Peyer's patch (tissue), 4 donors: ENCODE measurements around the gene ABL1.

ENCODE experiments used
- CTCF ChIP-seq, 6 experiments: fragments of 450-650 bp in 4 of 6; fragments of 200-600 bp in 2 of 6; sonication (generic) in 1 of 6; IDR thresholded peaks; one replicate each; pipeline ENCODE4 v1.5.1; 2017 to 2019; ENCODE audit warnings: antibody characterized with exemption in 6 of 6, mild to moderate bottlenecking in 3 of 6, moderate library complexity in 1 of 6
- POLR2A ChIP-seq, 2 donors: fragments of 450-650 bp; IDR thresholded peaks; one replicate each; pipeline ENCODE4 v1.5.1; 2017; ENCODE audit warnings: antibody characterized with exemption in 2 of 2, mild to moderate bottlenecking in 2 of 2, moderate library complexity in 2 of 2

DNA sequence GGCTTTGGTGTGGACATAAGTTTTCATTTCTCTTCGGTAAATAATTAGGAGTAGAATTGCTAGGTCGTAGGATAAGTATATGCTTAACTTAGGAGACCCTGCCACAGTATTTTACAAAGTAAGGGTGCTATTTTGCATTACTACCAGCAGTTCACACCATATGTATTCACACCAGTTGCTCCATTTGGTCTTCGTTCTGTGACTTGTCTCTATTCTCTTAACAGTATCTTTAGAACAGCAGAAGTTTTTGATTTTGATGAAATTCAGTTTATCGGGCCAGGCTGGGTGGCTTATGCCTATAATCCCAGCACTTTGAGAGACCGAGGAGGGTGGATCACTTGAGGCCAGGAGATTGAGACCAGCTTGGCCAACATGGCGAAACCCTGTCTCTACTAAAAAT is 17.1 kb upstream of the ABL1 start:
- TF ChIP-seq POLR2A (IDR thresholded peaks at IDR 0.05): no peak
- no peak for TF ChIP-seq CTCF (IDR thresholded peaks at IDR 0.05)
